ENCODE results near the gene PLA2G4F.
"Not testable (repeated sequence)": the region's sequence is repeated elsewhere in the genome, so short reads cannot be mapped to it uniquely, and the experiment has no call there.

The PLA2G4F gene

GRCh38 chr15:42093966-42094365, 62.5 kb downstream of the PLA2G4F start:
- DNase-seq: no peak

GRCh38 chr15:42092398-42093318, 63.8 kb downstream of the PLA2G4F start:
- DNase-seq: peak; percentile 29

- not testable (repeated sequence) for DNase-seq
Measured at GRCh38 chr15:42091753-42092397, 64.6 kb downstream of the PLA2G4F start.

- no peak for DNase-seq
Measured at GRCh38 chr15:42090781-42091180, 65.7 kb downstream of the PLA2G4F start.

GRCh38 chr15:42090370-42090769, 66.1 kb downstream of the PLA2G4F start:
- no peak for DNase-seq

GRCh38 chr15:42089942-42090341, 66.5 kb downstream of the PLA2G4F start:
- DNase-seq: no peak
